Measurements from ENCODE around the gene FHAD1.

FHAD1 gene

DNA sequence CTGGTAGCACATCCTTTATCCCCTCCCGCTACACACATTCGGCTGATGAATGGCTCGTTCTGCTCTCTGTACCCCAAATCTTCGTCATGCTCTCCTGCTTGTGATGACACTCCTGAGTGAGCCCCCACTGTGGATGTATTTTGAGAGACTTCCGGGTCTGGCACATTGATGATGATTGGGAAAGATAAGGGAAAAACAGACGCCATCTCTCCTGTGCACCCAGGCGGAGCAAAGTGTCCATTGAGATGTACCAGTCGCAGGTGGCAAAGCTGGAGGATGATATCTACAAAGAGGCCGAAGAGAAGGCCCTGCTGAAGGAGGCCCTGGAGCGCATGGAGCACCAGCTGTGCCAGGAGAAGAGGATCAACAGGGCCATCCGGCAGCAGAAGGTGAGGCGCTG lies 134.8 kb downstream of the FHAD1 start:
- no peaks in the 10 kb centered on the region for H3K27me3 ChIP-seq (replicated peaks)
- in situ Hi-C loops (cut with HindIII; ENCODE audit: low pct_ligation_motif_present, low sequenced_read_pairs): no loop called here
- no peak overlapping the region for H3K27ac ChIP-seq
- DNase-seq: no peak
- TF ChIP-seq, protein P1, sequence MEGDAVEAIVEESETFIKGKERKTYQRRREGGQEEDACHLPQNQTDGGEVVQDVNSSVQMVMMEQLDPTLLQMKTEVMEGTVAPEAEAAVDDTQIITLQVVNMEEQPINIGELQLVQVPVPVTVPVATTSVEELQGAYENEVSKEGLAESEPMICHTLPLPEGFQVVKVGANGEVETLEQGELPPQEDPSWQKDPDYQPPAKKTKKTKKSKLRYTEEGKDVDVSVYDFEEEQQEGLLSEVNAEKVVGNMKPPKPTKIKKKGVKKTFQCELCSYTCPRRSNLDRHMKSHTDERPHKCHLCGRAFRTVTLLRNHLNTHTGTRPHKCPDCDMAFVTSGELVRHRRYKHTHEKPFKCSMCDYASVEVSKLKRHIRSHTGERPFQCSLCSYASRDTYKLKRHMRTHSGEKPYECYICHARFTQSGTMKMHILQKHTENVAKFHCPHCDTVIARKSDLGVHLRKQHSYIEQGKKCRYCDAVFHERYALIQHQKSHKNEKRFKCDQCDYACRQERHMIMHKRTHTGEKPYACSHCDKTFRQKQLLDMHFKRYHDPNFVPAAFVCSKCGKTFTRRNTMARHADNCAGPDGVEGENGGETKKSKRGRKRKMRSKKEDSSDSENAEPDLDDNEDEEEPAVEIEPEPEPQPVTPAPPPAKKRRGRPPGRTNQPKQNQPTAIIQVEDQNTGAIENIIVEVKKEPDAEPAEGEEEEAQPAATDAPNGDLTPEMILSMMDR (IDR thresholded peaks at IDR 0.05; ENCODE audit: low read depth, low read length, missing control alignments): no peak
- no peak overlapping the region for H3K4me3 ChIP-seq (ENCODE audit: low read depth, low read length)
- no peaks in the 10 kb centered on the region for H3K36me3 ChIP-seq (replicated peaks)

DNA sequence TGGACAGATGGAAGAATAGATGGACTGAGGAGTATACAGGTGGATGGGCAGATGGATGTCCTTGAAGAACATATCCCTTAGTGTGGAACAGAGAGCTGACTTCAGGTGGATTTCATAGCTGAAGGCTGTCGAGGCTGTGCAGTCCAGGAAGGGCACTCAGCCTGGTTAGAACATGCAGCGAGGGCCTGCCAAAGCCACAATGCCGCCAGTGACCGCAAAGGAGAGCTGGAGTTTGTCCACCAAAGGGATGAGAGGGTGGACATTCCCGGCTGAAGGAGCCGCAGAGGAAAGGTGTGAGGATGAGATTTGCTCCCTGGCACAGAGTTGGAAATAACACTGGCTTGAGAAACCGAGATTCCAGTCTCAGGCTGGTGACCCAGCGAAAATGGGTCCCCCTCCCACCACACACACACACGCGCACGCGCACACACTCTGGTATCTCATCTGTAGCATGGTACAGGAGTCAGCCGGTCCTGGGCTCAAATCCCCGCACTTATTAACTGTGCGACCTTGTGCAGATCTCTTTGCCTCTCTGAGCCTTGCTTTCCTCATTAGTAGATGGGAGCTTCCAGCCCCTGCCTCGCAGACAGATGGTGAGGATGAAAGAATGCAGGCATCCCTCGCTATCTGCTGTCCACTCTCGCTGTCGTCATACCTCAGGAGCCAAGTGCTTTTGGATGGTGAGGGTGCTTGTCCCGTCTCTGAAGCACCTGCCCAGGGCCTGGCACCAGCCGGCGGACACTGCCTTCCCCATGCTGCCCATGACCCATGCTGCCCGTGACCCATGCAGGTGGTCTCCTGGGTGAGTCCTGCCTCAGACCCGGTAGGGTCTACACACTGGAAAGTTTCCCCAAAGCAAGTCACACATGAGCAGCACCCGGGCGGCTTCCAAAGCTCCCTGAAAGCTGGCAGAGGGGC lies 135.8 kb downstream of the FHAD1 start:
- Histone ChIP-seq H3K27ac (no peak overlapping the region), H3K36me3 (replicated peaks) (no peaks in the 10 kb centered on the region), H3K4me3 (ENCODE audit: low read depth, low read length) (no peak overlapping the region), H3K27me3 (replicated peaks) (no peaks in the 10 kb centered on the region)
- in situ Hi-C loops (cut with HindIII; ENCODE audit: low pct_ligation_motif_present, low sequenced_read_pairs): no loop called here
- no peak for DNase-seq
- TF ChIP-seq, protein P1 (IDR thresholded peaks at IDR 0.05; ENCODE audit: low read depth, low read length, missing control alignments): no peak

DNA sequence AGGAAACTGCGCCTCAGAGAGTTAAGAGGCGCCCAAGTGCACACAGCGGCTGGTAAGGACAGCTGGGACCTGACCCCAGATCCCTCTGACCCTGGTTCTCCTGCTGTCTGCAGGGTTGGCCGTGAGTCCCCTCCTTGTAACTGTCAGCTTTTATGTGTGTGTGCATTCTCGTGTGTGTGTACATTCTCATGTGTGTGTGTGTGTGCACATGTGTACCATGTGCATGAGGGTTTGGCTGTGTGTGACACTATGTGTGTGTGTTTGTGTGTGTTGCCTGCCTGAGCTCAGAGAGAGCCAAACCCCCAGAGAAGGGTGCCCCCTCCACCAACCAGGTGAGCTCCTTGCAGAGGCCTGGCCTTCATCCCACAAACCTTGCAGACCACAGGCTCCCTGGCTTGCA lies 136.8 kb downstream of the FHAD1 start:
- TF ChIP-seq, protein P1 (IDR thresholded peaks at IDR 0.05; ENCODE audit: low read depth, low read length, missing control alignments): no peak
- H3K27me3 ChIP-seq (replicated peaks): no peaks in the 10 kb centered on the region
- no peak overlapping the region for H3K27ac ChIP-seq
- DNase-seq: no peak
- no peaks in the 10 kb centered on the region for H3K36me3 ChIP-seq (replicated peaks)
- H3K4me3 ChIP-seq (ENCODE audit: low read depth, low read length): no peak overlapping the region
- in situ Hi-C loops (cut with HindIII; ENCODE audit: low pct_ligation_motif_present, low sequenced_read_pairs): no loop called here

DNA sequence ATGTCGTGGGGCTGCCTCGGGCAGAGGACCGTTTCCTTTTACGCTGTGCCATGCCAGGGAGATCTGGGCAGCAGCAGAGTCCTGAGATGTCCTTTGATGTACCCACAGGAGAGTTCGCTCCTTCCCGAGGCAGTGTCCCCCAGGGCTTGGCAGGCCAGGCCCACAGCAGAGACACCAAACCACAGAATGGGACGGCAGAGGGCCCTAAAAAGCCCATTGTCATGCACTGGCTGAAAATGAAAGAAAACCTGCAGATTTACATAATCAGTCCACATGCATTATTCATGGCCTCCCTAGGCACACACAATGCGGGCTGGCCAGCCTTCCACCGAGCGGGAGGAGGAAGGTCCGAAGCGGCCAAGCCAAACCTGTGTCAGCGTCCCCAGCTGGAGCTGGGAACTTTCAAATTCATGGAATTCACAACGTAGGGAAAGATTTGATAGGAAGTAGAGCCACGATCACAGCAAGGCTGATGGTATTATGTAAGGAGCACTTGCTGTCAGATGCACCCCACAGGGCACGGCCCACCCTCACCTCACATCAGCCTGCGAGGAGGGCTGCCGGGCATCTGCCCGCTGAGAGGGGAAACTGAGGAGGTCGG lies 137.4 kb downstream of the FHAD1 start:
- H3K27me3 ChIP-seq (replicated peaks): no peaks in the 10 kb centered on the region
- no peak overlapping the region for H3K27ac ChIP-seq
- no peak overlapping the region for H3K4me3 ChIP-seq (ENCODE audit: low read depth, low read length)
- no peak for DNase-seq
- no peaks in the 10 kb centered on the region for H3K36me3 ChIP-seq (replicated peaks)
- TF ChIP-seq, protein P1 (IDR thresholded peaks at IDR 0.05; ENCODE audit: low read depth, low read length, missing control alignments): no peak
- in situ Hi-C loops (cut with HindIII; ENCODE audit: low pct_ligation_motif_present, low sequenced_read_pairs): no loop called here

DNA sequence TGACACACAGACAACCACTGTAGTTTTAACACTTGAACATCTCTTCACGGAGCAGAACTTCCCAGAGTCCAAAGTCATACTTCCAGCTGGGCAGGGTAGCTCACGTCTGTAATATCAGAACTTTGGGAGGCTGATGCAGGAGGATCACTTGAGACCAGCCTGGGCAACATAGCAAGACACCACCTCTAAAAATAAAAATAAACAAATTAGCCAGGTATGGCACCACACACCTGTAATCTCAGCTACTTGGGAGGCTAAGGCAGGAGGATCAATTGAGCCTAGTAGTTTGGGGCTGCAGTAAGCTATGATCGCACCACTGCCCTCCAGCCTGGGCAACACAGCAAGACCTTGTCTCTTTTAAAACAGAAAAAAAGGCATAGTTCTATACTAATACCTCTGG lies 138.4 kb downstream of the FHAD1 start:
- in situ Hi-C loops (cut with HindIII; ENCODE audit: low pct_ligation_motif_present, low sequenced_read_pairs): no loop called here
- Histone ChIP-seq H3K36me3 (replicated peaks) (no peaks in the 10 kb centered on the region), H3K27me3 (replicated peaks) (no peaks in the 10 kb centered on the region), H3K4me3 (ENCODE audit: low read depth, low read length) (no peak overlapping the region), H3K27ac (no peak overlapping the region)
- no peak for DNase-seq
- TF ChIP-seq, protein P1 (IDR thresholded peaks at IDR 0.05; ENCODE audit: low read depth, low read length, missing control alignments): no peak
